KMS-11 (cell line): Measurements from ENCODE around the gene CASS4.

ENCODE experiments used
- H2AFZ ChIP-seq: fragments of 200-600 bp; sonication (generic); 2 replicates; pipeline ENCODE4 v1.6.1; 2016; ENCODE audit warnings: antibody characterized with exemption, mixed run types, low read depth
- H3K27ac ChIP-seq: fragments of 200-600 bp; sonication (generic); 2 replicates; pipeline ENCODE4 v1.6.1; 2016; ENCODE audit warnings: mild to moderate bottlenecking, mixed run types
- H3K27me3 ChIP-seq: fragments of 200-600 bp; sonication (generic); 2 replicates; pipeline ENCODE4 v1.6.1; 2017; ENCODE audit warnings: mild to moderate bottlenecking, low read depth, mixed run types, moderate library complexity; ENCODE audit not compliant: insufficient read depth
- H3K36me3 ChIP-seq: fragments of 200-600 bp; sonication (generic); 2 replicates; pipeline ENCODE4 v1.6.1; 2017; ENCODE audit warnings: mild to moderate bottlenecking, mixed run types; ENCODE audit not compliant: insufficient read depth
- H3K4me1 ChIP-seq: fragments of 200-600 bp; sonication (generic); 2 replicates; pipeline ENCODE4 v1.6.1; 2016; ENCODE audit warnings: mild to moderate bottlenecking, low read depth, mixed run types; ENCODE audit not compliant: poor library complexity, severe bottlenecking
- H3K4me2 ChIP-seq: fragments of 200-600 bp; sonication (generic); 2 replicates; pipeline ENCODE4 v1.7.0; 2016; ENCODE audit warnings: mild to moderate bottlenecking, mixed run types
- H3K4me3 ChIP-seq: fragments of 200-600 bp; sonication (generic); IDR thresholded peaks from 2 replicates; pipeline ENCODE4 v1.6.1; 2017; ENCODE audit warnings: low read depth, low read length, mixed read lengths; ENCODE audit not compliant: insufficient read depth
- H3K79me2 ChIP-seq: fragments of 200-600 bp; sonication (generic); 2 replicates; pipeline ENCODE4 v1.6.1; 2016; ENCODE audit warnings: low read depth, mixed run types; ENCODE audit not compliant: insufficient read depth
- H3K9ac ChIP-seq: fragments of 200-600 bp; sonication (generic); 2 replicates; pipeline ENCODE4 v1.6.1; 2016; ENCODE audit warnings: mild to moderate bottlenecking, mixed run types
- H4K20me1 ChIP-seq: fragments of 200-600 bp; sonication (generic); 2 replicates; pipeline ENCODE4 v1.6.1; 2016; ENCODE audit warnings: mild to moderate bottlenecking, mixed run types; ENCODE audit not compliant: insufficient read depth
- CTCF ChIP-seq: fragments of 200-600 bp; sonication (generic); conservative IDR thresholded peaks from 2 replicates; pipeline ENCODE4 v1.6.1; 2017; ENCODE audit warnings: low read depth, mild to moderate bottlenecking, antibody characterized with exemption, low read length, moderate library complexity, mixed read lengths

Gene CASS4

GRCh38 chr20:56412473-56412790 is 372 bp downstream of the CASS4 start:
- Histone ChIP-seq H3K36me3 (no peaks in the 10 kb centered on the region), H3K27ac (no peak overlapping the region), H3K4me3 (no peak overlapping the region), H3K4me1 (no peaks in the 10 kb centered on the region), H3K9ac (no peak overlapping the region), H4K20me1 (no peaks in the 10 kb centered on the region), H3K27me3 (no peaks in the 10 kb centered on the region), H3K4me2 (no peak overlapping the region), H3K79me2 (no peaks in the 10 kb centered on the region), H2AFZ (no peak overlapping the region)
- no peak for TF ChIP-seq CTCF

- no peaks in the 10 kb centered on the region for H3K79me2 ChIP-seq
- no peak overlapping the region for H3K4me3 ChIP-seq
- no peak overlapping the region for H3K4me2 ChIP-seq
- H3K4me1 ChIP-seq = no peaks in the 10 kb centered on the region
- H3K27ac ChIP-seq = no peak overlapping the region
- H3K36me3 ChIP-seq = no peaks in the 10 kb centered on the region
- TF ChIP-seq CTCF = no peak
- H4K20me1 ChIP-seq = no peaks in the 10 kb centered on the region
- no peak overlapping the region for H3K9ac ChIP-seq
- H3K27me3 ChIP-seq = no peaks in the 10 kb centered on the region
- H2AFZ ChIP-seq = no peak overlapping the region
Observed at GRCh38 chr20:56412949-56413348, 889 bp downstream of the CASS4 start.

- Histone ChIP-seq H3K9ac (no peak overlapping the region), H3K4me2 (no peak overlapping the region), H2AFZ (no peak overlapping the region), H3K79me2 (no peaks in the 10 kb centered on the region), H4K20me1 (no peaks in the 10 kb centered on the region), H3K4me1 (no peaks in the 10 kb centered on the region), H3K27ac (no peak overlapping the region), H3K4me3 (no peak overlapping the region), H3K27me3 (no peaks in the 10 kb centered on the region), H3K36me3 (no peaks in the 10 kb centered on the region)
- no peak for TF ChIP-seq CTCF
Observed at GRCh38 chr20:56414842-56415765, 3.0 kb downstream of the CASS4 start.

- H3K9ac ChIP-seq = no peak overlapping the region
- no peaks in the 10 kb centered on the region for H3K36me3 ChIP-seq
- H3K4me2 ChIP-seq = no peak overlapping the region
- no peaks in the 10 kb centered on the region for H3K79me2 ChIP-seq
- H4K20me1 ChIP-seq = no peaks in the 10 kb centered on the region
- H3K4me3 ChIP-seq = no peak overlapping the region
- no peak overlapping the region for H2AFZ ChIP-seq
- H3K27me3 ChIP-seq = no peaks in the 10 kb centered on the region
- TF ChIP-seq CTCF = no peak
- H3K27ac ChIP-seq = no peak overlapping the region
- H3K4me1 ChIP-seq = no peaks in the 10 kb centered on the region
Observed at GRCh38 chr20:56417402-56417801, 5.3 kb downstream of the CASS4 start.
